Sigmoid colon (tissue), 4 donors: Measurements from ENCODE around the gene IL20RA.

Experiments
- CTCF ChIP-seq, 4 experiments: fragments of 450-650 bp in 3 of 4; fragments of 200-600 bp in 1 of 4; IDR thresholded peaks; one replicate each; pipeline ENCODE4 v1.5.1; 2016 to 2019; ENCODE audit warnings: antibody characterized with exemption in 4 of 4, mild to moderate bottlenecking in 3 of 4, moderate library complexity in 2 of 4
- EP300 ChIP-seq, 4 donors: sonication (generic); formaldehyde crosslinking; IDR thresholded peaks; one replicate each; pipeline ENCODE4 v1.6.1; 2017; ENCODE audit warnings: antibody characterized with exemption in 4 of 4
- POLR2A ChIP-seq, 2 donors: fragments of 450-650 bp; IDR thresholded peaks; one replicate each; pipeline ENCODE4 v1.6.1; 2016; ENCODE audit warnings: antibody characterized with exemption in 2 of 2, mild to moderate bottlenecking in 2 of 2, moderate library complexity in 2 of 2
- POLR2AphosphoS5 ChIP-seq, 4 donors: sonication (generic); formaldehyde crosslinking; IDR thresholded peaks; one replicate each; pipeline ENCODE4 v1.6.1; 2017; ENCODE audit warnings: antibody characterized with exemption in 4 of 4

- TF ChIP-seq EP300 (IDR thresholded peaks at IDR 0.05) (no peak), CTCF (IDR thresholded peaks at IDR 0.05) (no peak), POLR2A (IDR thresholded peaks at IDR 0.05) (no peak), POLR2AphosphoS5 (IDR thresholded peaks at IDR 0.05) (no peak)
These were observed 80.4 kb downstream of the IL20RA start for GRCh38 chr6:136964398-136964797.
